ENCODE measurements around the gene ACSF3. TPM values are rescaled to one million over a fixed set of nuclear protein-coding genes. Genes with fewer than 3 reads are reported as not detected.

Gene ACSF3
- total RNA-seq, 3 donors from 2014 or later (not counting 1 experiment from before 2014, with no cell fraction given) = 45.0 to 71.4 (median 51.6) TPM

- intact Hi-C loops (cut with micrococcal nuclease) = no loop called here
- H3K27me3 Mint-ChIP-seq (ENCODE audit: low read depth in 2 of 2) = no peaks in the 10 kb centered on the region
- no peak for ATAC-seq
Measured at GRCh38 chr16:89135166-89135565, 41.5 kb downstream of the ACSF3 start.

DNA sequence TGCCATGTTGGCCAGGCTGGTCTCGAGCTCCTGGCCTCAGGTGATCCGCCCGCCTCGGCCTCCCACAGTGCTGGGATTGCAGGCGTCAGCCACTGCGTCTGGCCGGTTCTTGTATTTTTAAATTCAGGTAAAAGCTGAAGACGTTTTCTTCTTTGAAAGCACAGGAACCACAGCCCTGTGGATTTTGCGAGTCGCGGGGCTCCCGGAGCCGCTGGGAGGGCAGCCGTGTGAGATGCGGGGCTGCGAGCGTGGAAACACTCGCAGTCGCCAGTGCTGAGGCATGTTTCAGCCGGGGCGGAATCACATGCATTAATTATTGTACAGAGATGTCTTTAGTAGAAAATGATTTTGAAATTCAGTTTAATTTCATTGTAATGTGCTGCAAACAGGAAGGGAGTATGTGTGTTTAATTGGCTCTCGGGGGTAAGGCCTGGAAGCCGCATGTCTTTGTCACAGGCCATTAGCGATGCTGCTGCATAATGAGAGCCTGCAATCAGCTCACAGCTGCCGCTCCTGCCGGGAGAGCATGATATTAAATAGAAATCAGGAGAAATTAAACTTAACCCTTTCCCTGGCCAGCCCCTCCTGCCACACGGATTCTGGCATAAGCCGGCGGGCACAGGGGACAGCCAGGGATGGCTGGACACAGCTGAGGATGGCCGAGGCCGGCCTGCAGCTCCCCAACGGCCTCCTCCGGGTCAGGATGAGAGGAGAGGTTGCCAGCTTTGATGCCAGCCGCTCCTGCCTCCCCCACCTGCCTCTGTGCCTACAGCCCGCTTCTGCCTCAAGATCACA lies 42.5 kb downstream of the ACSF3 start:
- intact Hi-C loops (cut with micrococcal nuclease) = no loop called here
- H3K27me3 Mint-ChIP-seq (ENCODE audit: low read depth in 2 of 2) = no peaks in the 10 kb centered on the region
- peaks cover 14% of the 10 kb centered on the region for H3K4me1 ChIP-seq (ENCODE audit: control insufficient read depth, insufficient read depth, low read length)
- ATAC-seq = no peak
- no peak overlapping the region for H3K27ac Mint-ChIP-seq
- WGBS (ENCODE audit: insufficient coverage) = 96% methylated on average over 35 of the region's 35 CpGs
- H3K9me3 Mint-ChIP-seq = no peaks in the 10 kb centered on the region
- H3K4me1 Mint-ChIP-seq = peaks cover 14 to 16% of the 10 kb centered on the region in 2 donors
- no peaks in the 10 kb centered on the region for H3K9me3 ChIP-seq (ENCODE audit: control insufficient read depth, insufficient read depth, low read length)
- H3K27me3 ChIP-seq (ENCODE audit: control insufficient read depth, insufficient read depth, low read length) = no peaks in the 10 kb centered on the region
- peaks cover 5% of the 10 kb centered on the region for H3K36me3 Mint-ChIP-seq
- TF ChIP-seq CTCF (IDR thresholded peaks at IDR 0.05) = no peak
- no peak overlapping the region for H3K4me3 ChIP-seq (ENCODE audit: low read length)
- no peak for DNase-seq
- H3K4me3 Mint-ChIP-seq = no peak overlapping the region
- no peak overlapping the region for H3K27ac ChIP-seq (ENCODE audit: low read length)
- H3K36me3 ChIP-seq (ENCODE audit: control insufficient read depth, insufficient read depth, low read length) = peaks cover 18% of the 10 kb centered on the region

More at GRCh38 chr16:89135166-89135565, 41.5 kb downstream of the ACSF3 start:
- H3K36me3 ChIP-seq (ENCODE audit: control insufficient read depth, insufficient read depth, low read length) = peaks cover 17% of the 10 kb centered on the region
- H3K9me3 Mint-ChIP-seq = no peaks in the 10 kb centered on the region
- H3K9me3 ChIP-seq (ENCODE audit: control insufficient read depth, insufficient read depth, low read length) = no peaks in the 10 kb centered on the region
- H3K27ac ChIP-seq (ENCODE audit: low read length) = no peak overlapping the region
- peaks cover 14 to 16% of the 10 kb centered on the region in 2 donors for H3K4me1 Mint-ChIP-seq
- DNase-seq = no peak
- H3K36me3 Mint-ChIP-seq = peaks cover 5% of the 10 kb centered on the region
- H3K4me1 ChIP-seq (ENCODE audit: control insufficient read depth, insufficient read depth, low read length) = peaks cover 14% of the 10 kb centered on the region
- no peak for TF ChIP-seq CTCF (IDR thresholded peaks at IDR 0.05)
- no peak overlapping the region for H3K27ac Mint-ChIP-seq
- 87% methylated on average over 11 of the region's 11 CpGs for WGBS (ENCODE audit: insufficient coverage)
- H3K27me3 ChIP-seq (ENCODE audit: control insufficient read depth, insufficient read depth, low read length) = no peaks in the 10 kb centered on the region
- H3K4me3 ChIP-seq (ENCODE audit: low read length) = no peak overlapping the region
- no peak overlapping the region for H3K4me3 Mint-ChIP-seq

DNA sequence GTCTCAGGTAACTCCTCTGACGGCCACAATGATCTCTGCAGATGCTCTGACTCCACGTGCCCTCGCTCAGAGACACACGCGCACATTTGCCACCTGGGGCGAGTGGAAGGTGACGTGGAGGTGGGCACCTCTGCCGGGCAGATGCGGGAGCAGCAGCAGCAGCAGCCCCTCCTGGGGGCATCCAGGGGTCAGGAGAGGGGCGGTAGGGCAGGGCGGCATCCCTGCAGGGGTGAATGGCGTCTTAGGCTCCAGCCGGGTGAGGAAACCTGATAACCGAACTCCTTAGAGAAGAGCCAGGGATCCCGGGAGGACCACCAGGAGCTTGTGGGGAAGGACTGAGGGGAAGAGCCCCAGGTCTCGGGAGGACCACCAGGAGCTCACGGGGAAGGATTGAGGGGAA lies 43.3 kb downstream of the ACSF3 start:
- H3K27ac Mint-ChIP-seq = no peak overlapping the region
- no peak overlapping the region for H3K4me3 Mint-ChIP-seq
- 98% methylated on average over 17 of the region's 17 CpGs for WGBS (ENCODE audit: insufficient coverage)
- Histone ChIP-seq H3K4me3 (ENCODE audit: low read length) (no peak overlapping the region), H3K4me1 (ENCODE audit: control insufficient read depth, insufficient read depth, low read length) (peaks cover 14% of the 10 kb centered on the region), H3K9me3 (ENCODE audit: control insufficient read depth, insufficient read depth, low read length) (no peaks in the 10 kb centered on the region), H3K36me3 (ENCODE audit: control insufficient read depth, insufficient read depth, low read length) (peaks cover 25% of the 10 kb centered on the region), H3K27me3 (ENCODE audit: control insufficient read depth, insufficient read depth, low read length) (no peaks in the 10 kb centered on the region), H3K27ac (ENCODE audit: low read length) (no peak overlapping the region)
- H3K9me3 Mint-ChIP-seq = no peaks in the 10 kb centered on the region
- DNase-seq (no peak), ATAC-seq (no peak)
- H3K36me3 Mint-ChIP-seq = peaks cover 5% of the 10 kb centered on the region
- no peak for TF ChIP-seq CTCF (IDR thresholded peaks at IDR 0.05)
- intact Hi-C loops (cut with micrococcal nuclease) = no loop called here
- peaks cover 14 to 16% of the 10 kb centered on the region in 2 donors for H3K4me1 Mint-ChIP-seq
- no peaks in the 10 kb centered on the region for H3K27me3 Mint-ChIP-seq (ENCODE audit: low read depth in 2 of 2)

All from natural killer cell (primary cell).